ENCODE results near the gene ANKRD28.

ANKRD28 gene

DNA sequence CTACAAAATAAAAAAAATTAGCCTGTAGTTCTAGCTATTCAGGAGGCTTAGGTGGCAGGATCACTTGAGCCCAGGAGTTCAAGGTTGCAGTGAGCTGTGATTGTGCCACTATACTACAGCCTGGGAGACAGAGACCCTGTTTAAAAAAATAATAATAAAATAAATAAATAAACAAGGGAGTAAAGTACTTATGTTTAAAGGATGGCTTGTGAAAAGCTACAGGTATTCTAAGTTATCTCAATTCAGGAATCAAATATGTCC lies 74.2 kb downstream of the ANKRD28 start:
- DNase-seq (ENCODE audit: low spot score): no peak

DNA sequence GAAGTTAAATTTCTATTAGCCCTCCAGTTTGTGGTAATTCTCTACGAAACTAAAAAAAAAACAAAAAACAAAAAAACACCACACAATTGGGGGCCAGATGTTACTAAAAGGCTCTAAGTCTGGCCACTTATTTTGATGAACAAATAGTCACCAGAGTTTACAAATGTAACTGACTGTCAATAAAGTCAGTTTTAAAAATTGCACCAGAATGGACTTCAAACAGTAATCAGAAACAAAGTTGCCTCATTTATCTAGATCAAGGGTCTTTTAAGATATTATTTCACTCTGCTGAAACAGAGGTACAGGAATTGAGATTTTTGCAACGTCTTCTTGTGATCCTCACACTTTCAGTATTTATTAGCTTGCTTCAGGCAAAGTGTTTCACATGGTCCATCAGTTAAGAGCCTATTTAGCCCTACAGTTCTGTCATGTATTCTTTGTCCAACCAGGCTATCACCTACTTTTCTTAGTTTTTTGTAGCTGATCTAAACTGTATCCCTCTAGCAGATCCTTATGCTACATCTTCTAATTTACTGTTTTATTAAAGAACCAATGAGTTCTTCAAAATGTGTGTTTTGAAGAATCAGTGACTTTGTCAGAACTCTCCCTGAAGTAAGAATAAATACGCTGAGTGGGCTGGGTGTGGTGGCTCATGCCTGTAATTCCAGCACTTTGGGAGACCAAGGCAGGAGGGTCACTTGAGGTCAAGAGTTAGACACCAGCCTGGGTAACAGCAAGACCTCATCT lies 74.7 kb downstream of the ANKRD28 start:
- no peak for DNase-seq (ENCODE audit: low spot score)

DNA sequence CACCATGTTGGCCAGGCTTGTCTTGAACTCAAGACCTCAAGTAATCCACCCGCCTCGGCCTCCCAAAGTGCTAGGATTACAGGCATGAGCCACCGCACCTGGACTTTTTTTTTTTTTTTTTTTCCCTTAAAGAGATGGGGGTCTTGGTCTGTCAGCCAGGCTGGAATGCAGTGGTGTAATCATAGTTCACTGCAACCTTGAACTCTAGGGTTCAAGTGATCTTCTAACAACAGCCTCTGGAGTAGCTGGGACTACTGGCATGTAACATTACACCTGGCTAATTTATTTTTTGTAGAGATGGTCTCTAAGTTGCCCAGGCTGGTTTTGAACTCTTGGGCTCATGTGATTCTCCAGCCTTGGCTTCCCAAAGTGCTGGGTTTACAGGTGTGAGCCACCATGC lies 81.6 kb downstream of the ANKRD28 start:
- no peak for DNase-seq (ENCODE audit: low spot score)

DNA sequence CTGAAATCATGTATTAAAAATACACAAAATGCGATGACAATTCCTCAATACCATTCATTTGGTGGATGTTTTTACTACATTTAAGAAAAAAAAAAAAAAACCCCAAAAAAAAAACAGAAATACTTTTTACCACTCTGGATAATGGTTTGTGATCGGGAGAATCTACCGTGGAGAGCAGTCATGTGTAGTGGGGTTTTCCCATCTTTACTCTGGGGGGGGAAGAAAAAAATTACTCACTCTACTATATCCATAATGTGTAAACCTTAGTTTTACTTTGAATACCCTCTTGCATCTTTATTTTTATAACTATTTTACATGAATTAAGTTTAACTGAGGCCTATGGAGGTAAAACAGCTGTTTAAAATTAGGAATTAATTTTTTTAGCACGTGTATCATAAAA lies 83.3 kb downstream of the ANKRD28 start:
- DNase-seq (ENCODE audit: low spot score): no peak

DNA sequence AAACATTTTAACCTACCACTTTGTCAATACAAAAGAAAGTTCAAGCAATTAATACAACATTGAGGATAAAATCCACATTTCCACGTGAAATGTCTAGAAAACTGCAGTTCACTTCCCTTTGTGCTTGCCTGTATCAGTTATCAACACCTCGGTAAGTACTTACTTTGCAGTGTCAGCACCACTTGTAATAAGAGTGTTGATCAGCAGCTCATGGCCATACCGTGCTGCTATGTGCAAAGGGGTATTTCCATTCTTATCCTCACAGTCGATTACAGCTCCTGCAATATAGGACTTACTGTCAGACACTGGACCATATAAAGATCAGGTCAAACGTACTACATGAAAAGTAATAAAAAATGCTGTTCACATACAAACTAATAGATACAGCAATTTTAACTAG lies 84.4 kb downstream of the ANKRD28 start:
- no peak for DNase-seq (ENCODE audit: low spot score)

DNA sequence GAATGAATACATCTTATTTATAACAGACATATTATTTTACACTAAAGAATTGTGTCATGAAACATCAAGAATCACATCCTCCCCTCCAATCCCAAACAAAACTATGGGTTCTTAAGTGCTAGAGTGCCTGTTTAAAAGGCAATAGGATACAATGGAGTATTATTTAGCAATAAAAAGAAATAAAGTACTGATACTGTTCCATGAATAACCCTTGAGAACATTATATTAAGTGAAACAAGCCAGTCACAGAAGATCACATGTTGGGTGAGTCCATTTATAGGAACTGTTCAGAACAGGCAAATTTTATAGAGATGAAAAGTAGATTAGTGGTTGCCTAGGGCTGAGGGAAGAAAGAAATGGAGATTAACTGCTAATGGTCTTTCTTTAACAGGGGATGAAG lies 86.5 kb downstream of the ANKRD28 start:
- no peak for DNase-seq (ENCODE audit: low spot score)

DNA sequence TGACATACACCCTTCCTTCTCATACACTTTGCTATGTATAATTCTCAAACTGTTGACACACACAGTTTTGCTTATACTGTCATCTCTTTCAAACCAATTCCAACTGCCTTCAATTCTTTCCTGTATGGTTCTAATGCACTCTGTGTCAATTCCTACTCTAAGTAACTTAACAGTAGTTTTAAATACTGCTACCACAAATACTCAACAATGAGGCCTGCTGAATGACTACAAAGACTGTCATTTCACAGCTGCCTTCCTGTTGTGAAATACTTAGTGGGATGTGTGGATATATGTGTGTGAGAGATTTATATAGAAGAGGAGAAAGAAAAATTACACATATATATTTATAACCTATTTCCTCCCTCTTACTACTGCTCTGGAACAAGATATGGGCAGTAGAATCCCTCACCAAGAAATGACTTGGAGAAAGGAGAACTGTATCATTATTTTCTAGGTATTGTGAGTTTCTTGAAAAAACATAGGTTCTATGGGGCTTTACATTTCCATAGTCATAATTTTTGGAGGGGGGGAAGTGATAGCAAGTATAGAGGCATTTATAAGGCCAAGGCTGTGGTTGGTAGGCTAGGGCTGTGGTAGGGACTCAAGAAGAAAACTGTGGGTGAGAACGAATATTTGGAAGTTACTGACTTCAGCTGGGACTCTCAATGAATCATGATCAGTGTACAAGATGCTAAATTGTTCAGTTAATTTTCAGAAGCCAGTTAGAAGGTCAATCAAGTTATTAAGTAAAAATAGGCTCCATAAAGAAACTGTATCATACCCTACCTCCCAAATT lies 88.7 kb downstream of the ANKRD28 start:
- no peak for DNase-seq (ENCODE audit: low spot score)

DNA sequence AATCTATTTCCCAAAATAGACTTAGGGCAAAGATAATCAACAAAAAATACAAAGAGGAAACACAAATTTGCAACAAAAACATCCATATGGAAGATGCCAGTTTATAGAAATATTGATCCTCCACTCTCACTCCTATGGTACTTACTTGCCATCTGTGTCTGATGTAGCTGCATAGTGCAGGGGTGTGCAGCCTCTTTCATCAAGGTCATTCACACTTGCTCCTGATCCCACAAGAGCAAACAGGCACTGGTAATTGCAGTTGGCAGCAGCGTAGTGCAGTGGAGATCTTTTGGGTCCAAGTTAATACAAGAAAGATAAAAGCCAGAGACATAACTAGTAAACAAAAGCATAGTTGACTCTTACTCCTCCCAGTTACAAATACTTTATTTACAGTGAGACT lies 90.0 kb downstream of the ANKRD28 start:
- DNase-seq (ENCODE audit: low spot score): no peak

DNA sequence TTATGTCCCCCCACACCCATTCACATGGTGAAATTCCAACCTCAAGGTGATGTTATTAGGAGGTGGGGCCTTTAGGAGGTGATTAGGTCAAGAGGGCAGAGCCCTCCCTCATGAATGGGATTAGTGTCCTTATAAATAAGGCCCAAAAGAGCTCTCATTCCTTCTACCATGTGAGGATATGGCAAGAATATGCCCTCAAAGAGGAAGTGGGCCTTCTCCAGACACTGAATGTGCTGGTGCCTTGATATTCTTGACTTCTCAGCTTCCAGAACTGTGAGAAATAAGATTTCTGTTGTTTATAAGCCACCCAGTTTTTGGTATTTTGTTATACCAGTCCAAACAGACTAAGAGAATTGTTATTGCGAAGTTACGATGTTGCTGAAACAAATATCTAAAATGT lies 94.4 kb downstream of the ANKRD28 start:
- DNase-seq (ENCODE audit: low spot score): no peak

DNA sequence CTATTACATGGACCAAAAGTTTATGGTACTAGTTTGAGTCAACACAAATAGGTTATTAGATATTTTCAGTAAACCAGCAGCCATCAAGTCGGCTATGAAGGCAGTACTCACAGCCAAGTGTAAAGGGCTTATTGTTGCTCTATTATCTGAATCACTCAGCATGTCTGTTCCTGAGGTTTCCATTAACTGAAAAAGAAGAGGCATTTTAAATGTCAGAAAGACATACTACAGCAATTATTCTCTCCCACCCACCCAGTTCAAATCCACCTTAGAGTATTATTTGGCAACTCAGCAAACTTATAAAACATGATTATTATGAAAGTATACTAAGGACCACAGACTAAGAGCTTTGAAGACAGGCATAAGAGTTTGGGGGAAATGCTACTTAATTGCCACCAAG lies 103.2 kb downstream of the ANKRD28 start:
- peak; percentile 60 for DNase-seq (ENCODE audit: low spot score)

DNA sequence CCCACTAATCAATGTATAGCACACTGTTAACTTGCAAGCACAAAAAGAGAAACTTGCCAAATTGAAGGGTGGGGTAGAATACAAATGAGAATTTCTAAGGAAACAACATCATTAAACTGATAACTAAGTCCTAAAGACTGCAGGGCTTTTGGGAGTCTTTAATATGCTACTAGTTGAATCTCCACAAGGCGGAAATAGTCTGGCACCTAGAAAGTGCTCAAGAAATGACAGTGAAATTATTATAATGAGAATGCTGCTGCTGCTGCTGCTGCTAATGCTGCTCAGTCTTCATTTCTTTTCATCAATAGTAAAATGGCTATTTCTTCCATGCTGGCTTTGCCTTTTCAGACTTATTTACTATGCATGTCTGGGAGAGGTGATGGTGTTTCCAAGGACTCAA lies 104.4 kb downstream of the ANKRD28 start:
- DNase-seq (ENCODE audit: low spot score): no peak

DNA sequence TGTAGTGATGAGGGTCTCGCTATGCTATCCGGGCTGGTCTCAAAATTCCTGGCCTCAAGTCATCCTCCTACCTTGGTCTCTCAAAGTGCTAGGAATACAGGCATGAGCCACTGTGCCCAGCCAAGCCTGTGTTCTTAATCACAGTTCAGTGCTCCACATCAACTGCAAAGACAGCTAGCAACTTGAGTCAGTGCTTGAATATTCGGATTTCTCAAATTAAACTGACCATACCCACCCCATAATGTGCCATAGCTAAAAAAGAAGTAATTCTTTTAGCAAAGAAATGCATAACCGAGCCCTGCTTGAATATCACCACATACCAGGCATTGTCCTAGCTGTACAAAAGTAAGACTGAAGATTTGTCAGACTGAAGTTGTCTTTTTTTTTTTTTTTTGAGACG lies 107.0 kb downstream of the ANKRD28 start:
- no peak for DNase-seq (ENCODE audit: low spot score)

DNA sequence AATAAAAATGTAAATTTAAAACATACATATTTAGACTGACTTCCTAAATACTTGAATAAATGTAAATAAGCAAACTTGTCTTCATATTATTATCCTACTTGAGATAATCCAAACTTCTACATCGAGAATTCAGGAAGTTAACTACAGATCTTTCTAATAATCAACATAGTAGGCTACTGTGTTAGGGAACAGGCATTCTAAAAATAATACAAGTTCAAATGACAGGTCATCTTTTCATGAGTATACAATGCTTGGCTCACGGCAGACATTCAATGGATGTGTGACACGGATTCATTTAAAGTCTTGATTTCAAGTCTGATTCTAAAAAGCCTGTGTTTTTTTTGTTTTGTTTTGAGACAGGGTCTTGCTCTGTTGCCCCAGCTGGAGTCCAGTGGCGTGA lies 107.5 kb downstream of the ANKRD28 start:
- DNase-seq (ENCODE audit: low spot score): no peak

DNA sequence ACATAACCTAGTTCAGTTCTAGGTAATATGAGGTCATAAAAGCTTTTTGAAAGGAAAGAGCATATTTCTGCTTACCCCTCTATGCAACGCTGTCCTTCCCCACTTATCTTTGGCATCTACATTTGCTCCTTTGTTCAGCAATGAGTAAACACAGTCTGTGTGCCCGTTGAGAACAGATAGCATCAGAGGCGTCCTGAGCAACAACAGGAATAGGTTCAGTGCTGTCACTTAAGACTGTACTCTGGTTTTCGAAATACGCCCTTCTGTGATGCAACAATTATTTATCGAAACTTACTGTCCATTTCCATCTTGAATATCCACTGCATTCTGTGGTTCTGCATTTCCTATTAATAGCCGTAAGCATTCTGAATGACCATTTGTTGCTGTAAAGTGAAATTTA lies 111.9 kb downstream of the ANKRD28 start:
- peak; percentile 71 for DNase-seq (ENCODE audit: low spot score)

DNA sequence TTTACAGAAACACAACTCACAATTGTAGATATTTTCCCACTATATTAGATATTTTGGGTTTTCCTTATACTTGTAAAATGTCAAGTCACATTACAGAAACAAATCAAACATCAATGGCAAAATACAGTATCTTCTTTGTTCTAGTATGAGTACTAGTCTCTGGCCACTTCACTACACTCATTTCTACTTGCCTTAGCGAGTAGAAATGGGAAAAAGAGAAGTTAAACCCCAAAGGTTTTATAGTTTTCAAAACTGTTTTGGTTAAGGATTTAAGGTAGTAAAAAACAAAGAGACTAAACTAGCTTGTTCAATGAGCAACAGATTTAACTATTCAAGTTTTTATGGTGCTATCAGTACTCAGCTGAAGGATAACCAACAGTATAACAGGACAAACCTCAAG lies 114.5 kb downstream of the ANKRD28 start:
- DNase-seq (ENCODE audit: low spot score): peak; percentile 71

DNA sequence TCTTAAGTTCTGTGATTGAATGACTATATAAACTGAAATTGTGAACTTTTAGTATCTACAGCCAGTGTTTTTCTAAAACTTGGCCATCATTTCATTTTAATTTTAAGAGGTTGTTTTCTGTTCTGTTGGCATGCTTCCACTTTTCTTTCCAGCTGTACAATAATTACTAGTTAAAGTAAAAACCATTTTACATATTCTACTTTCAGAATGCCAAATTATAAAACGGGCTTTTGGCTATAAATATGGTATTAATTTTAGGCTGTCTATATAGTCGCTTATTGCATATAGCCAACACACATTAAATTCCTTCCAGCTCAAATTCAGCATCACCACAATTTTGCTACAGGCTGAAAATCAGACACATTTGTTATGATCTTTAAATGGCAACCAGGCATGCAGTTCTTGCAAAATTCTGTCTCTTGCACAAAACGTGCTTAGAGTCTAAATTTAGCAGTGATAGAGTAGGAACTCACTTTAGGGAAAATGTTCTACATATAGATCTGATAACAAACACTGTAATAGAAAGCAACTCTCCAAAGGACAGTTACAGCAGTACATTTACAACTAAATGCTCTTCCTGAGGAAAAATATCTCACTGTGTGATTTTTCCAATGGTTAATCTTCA lies 115.1 kb downstream of the ANKRD28 start:
- peak; percentile 43 for DNase-seq (ENCODE audit: low spot score)

DNA sequence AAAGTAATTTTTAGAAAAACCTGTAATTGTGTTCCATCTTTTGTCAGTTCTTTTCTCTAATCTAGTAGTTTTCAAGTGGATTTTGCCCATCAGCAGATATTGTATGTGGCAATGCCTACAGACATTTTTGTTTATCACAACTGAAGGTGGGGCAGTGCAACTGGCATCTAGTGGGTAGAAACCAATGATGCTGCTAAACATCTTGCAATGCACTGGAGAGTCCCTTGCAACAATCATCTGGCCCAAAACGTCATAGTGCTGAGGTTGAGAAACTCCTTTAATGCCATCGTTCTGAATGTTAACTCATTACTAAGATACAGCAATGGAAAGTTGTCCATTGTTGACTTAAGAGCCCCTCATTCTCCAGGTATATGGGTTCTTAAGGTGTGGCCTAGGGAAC lies 116.1 kb downstream of the ANKRD28 start:
- DNase-seq (ENCODE audit: low spot score): no peak

DNA sequence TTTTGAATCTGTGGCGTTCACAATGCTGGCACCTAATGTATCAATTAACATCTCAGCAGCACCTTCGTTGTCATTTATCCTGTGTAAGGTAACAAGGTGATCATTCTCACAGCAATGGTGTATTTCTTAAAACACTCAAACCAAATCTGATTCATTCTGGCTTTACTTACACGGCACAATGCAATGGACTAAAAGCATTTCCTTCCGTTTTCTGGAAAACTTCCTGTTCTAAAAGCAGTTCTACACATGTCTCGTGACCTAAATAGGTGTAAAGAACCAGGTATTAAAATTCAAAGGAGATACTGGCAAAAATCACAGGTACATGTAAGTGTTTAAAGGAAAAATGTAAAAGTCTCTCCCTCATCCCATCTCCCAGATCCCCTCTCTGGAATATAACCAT lies 118.5 kb downstream of the ANKRD28 start:
- DNase-seq (ENCODE audit: low spot score): no peak

DNA sequence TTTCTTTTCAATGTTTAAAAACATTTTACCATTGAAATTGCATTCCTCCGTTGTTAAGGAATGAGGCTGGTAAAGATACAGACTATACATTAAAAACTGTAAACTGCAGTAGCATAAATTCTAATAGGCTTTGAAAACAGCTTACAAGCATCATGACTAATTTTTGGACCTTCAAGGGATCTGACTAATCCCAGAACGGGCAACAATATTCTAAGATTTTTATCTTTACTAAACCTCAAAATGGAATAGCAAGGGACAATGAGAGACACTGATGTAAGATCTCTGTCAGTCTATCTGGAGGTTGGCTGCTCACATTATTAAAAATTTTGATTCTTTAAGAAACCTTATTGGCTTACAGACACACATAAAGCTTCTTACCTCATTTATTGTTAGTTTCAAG lies 121.5 kb downstream of the ANKRD28 start:
- DNase-seq (ENCODE audit: low spot score): no peak

DNA sequence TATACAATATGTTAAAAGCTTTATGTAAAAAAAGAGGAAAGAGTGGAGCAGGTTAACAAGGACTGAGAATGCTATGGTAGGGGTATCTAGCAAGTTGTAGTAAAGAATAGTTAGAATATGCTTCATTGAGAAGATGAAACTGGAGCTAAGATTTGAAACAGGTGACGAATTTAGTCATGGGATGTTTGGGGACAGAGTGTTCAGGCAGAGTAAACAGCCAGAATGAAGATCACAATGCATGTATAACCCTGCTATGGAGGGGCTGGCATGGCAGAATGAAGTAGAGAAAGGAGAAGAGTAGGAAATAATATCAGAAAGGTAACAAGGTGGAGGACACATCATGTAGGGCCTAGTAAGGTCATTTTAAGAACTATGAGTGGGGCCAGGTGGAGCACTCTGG lies 124.2 kb downstream of the ANKRD28 start:
- no peak for DNase-seq (ENCODE audit: low spot score)

DNA sequence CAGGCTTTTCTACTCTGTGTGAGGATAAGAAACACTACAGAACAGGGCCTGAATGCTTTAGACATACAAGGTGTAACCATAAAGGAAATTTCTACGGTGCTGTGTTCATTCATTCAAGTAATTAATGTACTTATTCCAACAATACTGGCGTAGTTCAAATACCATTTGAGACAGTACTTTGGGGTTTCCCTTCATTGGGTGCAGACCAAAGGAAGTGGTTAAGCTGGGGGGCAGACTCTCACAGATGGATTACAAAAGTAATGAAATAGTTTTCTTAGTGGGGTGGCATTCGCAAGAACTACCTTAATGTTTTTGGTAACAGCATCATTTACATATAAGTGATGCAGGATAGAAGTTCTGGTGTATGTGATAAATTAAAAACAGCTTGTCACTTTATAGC lies 130.3 kb downstream of the ANKRD28 start:
- DNase-seq (ENCODE audit: low spot score): no peak

DNA sequence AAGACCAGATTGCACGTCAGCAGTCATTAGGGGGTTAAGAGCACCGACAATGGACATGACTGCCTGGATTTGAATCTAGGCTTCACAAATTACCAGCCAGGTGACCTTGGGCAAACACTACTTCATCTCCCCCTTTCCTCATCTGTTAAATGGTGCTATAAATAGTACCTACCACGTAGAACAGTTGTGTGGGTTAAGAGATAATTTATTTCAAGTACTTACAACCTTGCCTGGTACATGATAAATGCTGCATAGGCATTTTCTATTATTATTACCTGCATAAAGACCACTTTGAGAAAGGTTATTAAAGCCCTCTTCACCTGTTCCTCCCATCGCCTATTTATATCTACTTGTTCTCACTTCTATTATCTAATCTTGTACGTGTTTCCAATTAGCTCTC lies 131.5 kb downstream of the ANKRD28 start:
- no peak for DNase-seq (ENCODE audit: low spot score)

DNA sequence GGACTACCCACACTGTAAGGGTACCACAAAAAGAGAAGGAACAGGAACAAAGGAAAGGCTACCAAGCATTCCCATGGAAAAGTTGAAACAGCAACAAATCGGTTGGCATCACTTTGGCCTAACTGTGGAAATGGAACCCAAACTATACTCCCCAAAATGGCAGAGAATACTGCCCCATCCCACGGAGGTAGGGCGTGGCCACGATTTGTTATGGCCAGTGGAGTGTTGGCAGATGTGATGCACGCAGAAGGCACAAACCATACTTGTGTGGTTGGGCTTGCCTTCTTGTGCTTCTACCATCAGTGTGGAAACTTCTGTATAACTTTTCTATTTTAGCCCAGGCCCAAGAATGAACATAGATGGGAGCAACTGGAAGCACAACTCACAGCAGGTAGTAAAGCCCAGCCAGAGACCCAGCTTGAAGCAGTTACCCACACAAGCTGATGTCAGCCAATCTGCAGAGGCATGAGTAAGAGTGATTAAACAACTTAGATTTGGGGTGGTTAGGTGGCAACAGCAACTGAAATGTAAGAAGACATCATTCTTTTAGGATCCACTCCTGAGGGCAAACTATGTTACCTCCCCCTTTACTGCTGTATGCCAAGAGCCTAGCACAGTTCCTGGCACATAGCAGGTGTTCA lies 132.1 kb downstream of the ANKRD28 start:
- no peak for DNase-seq (ENCODE audit: low spot score)

Data from pons (tissue), 1 donor.